NT2/D1 (cell line): Measurements from ENCODE around the gene RAPH1.

ENCODE experiments used
- SUZ12 ChIP-seq: IDR thresholded peaks from 2 replicates; pipeline ENCODE4 v1.6.1; 2011; ENCODE audit not compliant: insufficient read length, insufficient read depth; ENCODE audit errors: extremely low read depth
- ZNF274 ChIP-seq: IDR thresholded peaks from 2 replicates; pipeline ENCODE4 v1.6.1; 2011; ENCODE audit warnings: mild to moderate bottlenecking, low read depth, low read length

DNA sequence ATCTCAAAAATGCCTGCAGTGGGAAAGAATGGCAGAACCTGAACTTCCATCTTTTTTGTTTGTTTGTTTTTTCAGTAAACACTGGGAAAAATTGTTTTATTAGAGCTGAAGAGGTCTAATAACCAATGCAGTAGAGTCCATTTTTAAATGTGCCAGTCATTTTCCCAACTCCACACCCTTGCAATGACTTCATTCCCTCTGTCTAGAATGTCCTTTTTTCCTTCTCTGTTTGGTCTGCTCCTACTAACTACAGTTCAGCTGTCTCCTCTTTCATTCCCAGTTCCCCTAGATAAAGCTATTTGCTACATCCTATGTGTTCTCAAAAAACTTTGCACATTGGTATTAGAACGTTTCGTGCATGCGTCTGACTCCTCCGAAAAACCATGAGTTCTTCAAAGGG, 9.3 kb upstream of the RAPH1 start:
- no peak for TF ChIP-seq SUZ12
- no peak for TF ChIP-seq ZNF274
